Measurements from ENCODE around the gene FCGBP.

- TF ChIP-seq CTCF (IDR thresholded peaks at IDR 0.05) (no peak), POLR2A (IDR thresholded peaks at IDR 0.05) (no peak)
Observed at GRCh38 chr19:39963898-39964297, 29.5 kb upstream of the FCGBP start.

Data from heart left ventricle (tissue), 13 donors.